K562 (cell line): ENCODE results near the gene CHCHD1. TPM values are rescaled to one million over a fixed set of nuclear protein-coding genes. Genes with fewer than 3 reads are reported as not detected.

ENCODE experiments used
- CXXC5 ChIP-seq: fragments of 250-450 bp; sonication (Bioruptor Pico); IDR thresholded peaks from 2 replicates; pipeline ENCODE4 v1.8.0; 2022; ENCODE audit warnings: inconsistent platforms, mild to moderate bottlenecking, moderate library complexity
- DACH1 ChIP-seq: fragments of 450-650 bp; IDR thresholded peaks from 2 replicates; pipeline ENCODE4 v1.6.1; 2018; ENCODE audit not compliant: partially characterized antibody
- ETV6 ChIP-seq, 3 experiments: fragments of 150-350 bp in 1 of 3; sonication (generic) in 1 of 3; formaldehyde crosslinking in 1 of 3; IDR thresholded peaks; 2 replicates each; pipeline versions ENCODE4 v1.6.1 to v1.8.0; 2014 to 2022; ENCODE audit warnings: borderline replicate concordance in 2 of 3, low read depth in 2 of 3, antibody characterized with exemption in 1 of 3, low read length in 1 of 3, mild to moderate bottlenecking in 1 of 3, missing genetic modification reagents in 1 of 3
- PHF8 ChIP-seq: fragments of 200-600 bp; sonication (generic); IDR thresholded peaks from 2 replicates; pipeline ENCODE4 v1.6.1; 2012; ENCODE audit warnings: mixed run types, mild to moderate bottlenecking, inconsistent platforms, low read length, moderate library complexity, borderline replicate concordance
- POLR2G ChIP-seq: fragments of 200-400 bp; formaldehyde crosslinking; IDR thresholded peaks from 2 replicates; pipeline ENCODE4 v1.6.1; 2017; ENCODE audit warnings: low read depth, mild to moderate bottlenecking, antibody characterized with exemption, low read length, moderate library complexity
- RFX7 ChIP-seq: fragments of 250-450 bp; sonication (Bioruptor Pico); IDR thresholded peaks from 2 replicates; pipeline ENCODE4 v1.5.1; 2021; ENCODE audit warnings: mild to moderate bottlenecking
- SAP30 ChIP-seq: fragments of 200-600 bp; sonication (generic); IDR thresholded peaks from 2 replicates; pipeline ENCODE4 v1.6.1; 2012; ENCODE audit warnings: borderline replicate concordance, low read depth, mild to moderate bottlenecking, moderate library complexity, low read length, control low read depth, inconsistent platforms; ENCODE audit not compliant: insufficient read depth, poor library complexity, severe bottlenecking
- SIN3A ChIP-seq, 2 experiments: fragments of 150-350 bp in 1 of 2; IDR thresholded peaks; 2 replicates each; pipeline ENCODE4 v1.6.1; 2011 to 2016; ENCODE audit warnings: borderline replicate concordance in 2 of 2, low read depth in 2 of 2, low read length in 2 of 2, mild to moderate bottlenecking in 2 of 2, moderate library complexity in 2 of 2; ENCODE audit not compliant: control insufficient read depth in 1 of 2
- SREBF2 ChIP-seq: sonication (generic); formaldehyde crosslinking; IDR thresholded peaks from 2 replicates; pipeline ENCODE4 v1.4.0; 2020; ENCODE audit warnings: mild to moderate bottlenecking, missing genetic modification reagents
- ZNF12 ChIP-seq: sonication (generic); formaldehyde crosslinking; IDR thresholded peaks from 2 replicates; pipeline ENCODE4 v1.4.0; 2020; ENCODE audit warnings: mild to moderate bottlenecking, missing genetic modification reagents
- polyA plus RNA-seq, 8 experiments: library from polyadenylated mRNA; depleted of rRNA in 4 of 8; stranded (reverse) in 5 of 8; unstranded in 3 of 8; fragments of >200 nt; fragmentation: Nextera tagmentation in 2 of 8; fragmentation: Illumina TruSeq in 1 of 8; extraction: Ambion mirVana in 2 of 8; extraction: Trizol in 1 of 8; gene quantifications; 2 replicates each; pipeline versions ENCODE4 v1.2.1 to v1.2.3, GENCODE V29; 2011 to 2014; ENCODE audit warnings: inconsistent platforms in 1 of 8, missing spikeins in 1 of 8
- total RNA-seq, 7 experiments: library from RNA; depleted of rRNA in 6 of 7; stranded (reverse); fragments of >200 nt in 6 of 7; fragmentation: Illumina TruSeq in 2 of 7; extraction: Trizol in 2 of 7; gene quantifications; 2 replicates each; pipeline versions ENCODE4 v1.2.1 to v1.2.3, GENCODE V29; 2011 to 2021; ENCODE audit warnings: low replicate concordance in 1 of 7
- TF ChIP-seq, protein P1 (sequence below): fragments of 450-650 bp; formaldehyde crosslinking; conservative IDR thresholded peaks from 2 replicates; pipeline ENCODE4 v1.4.0; 2022; ENCODE audit warnings: mild to moderate bottlenecking, missing genetic modification characterization
- TF ChIP-seq, protein P2 (sequence below): sonication (generic); formaldehyde crosslinking; IDR thresholded peaks from 2 replicates; pipeline ENCODE4 v1.8.0; 2022; ENCODE audit warnings: missing genetic modification reagents, mild to moderate bottlenecking, moderate library complexity, borderline replicate concordance
- TF ChIP-seq, protein P3 (sequence below), 2 experiments: fragments of 450-650 bp; IDR thresholded peaks; 2 replicates each; pipeline ENCODE4 v1.6.1; 2018; ENCODE audit warnings: mild to moderate bottlenecking in 2 of 2, low read depth in 1 of 2; ENCODE audit not compliant: partially characterized antibody in 2 of 2
- TF ChIP-seq, protein P4 (sequence below): fragments of 250-450 bp; sonication (Bioruptor Pico); IDR thresholded peaks from 2 replicates; pipeline ENCODE4 v1.8.0; 2021; ENCODE audit warnings: borderline replicate concordance, mild to moderate bottlenecking, moderate library complexity; ENCODE audit not compliant: poor library complexity, severe bottlenecking
- TF ChIP-seq, protein P5 (sequence below), 2 experiments: IDR thresholded peaks; 2 replicates each; pipeline ENCODE4 v1.6.1; 2011; ENCODE audit warnings: borderline replicate concordance in 1 of 2, control low read depth in 1 of 2, low read depth in 1 of 2, low read length in 1 of 2, mild to moderate bottlenecking in 1 of 2, mixed read lengths in 1 of 2, moderate library complexity in 1 of 2; ENCODE audit not compliant: insufficient read depth in 1 of 2, insufficient read length in 1 of 2, poor library complexity in 1 of 2, severe bottlenecking in 1 of 2; ENCODE audit errors: extremely low read depth in 1 of 2

CHCHD1 gene
- total and polyA plus RNA-seq, 9 of the 15 experiments (the other 6 are each of a cell fraction or from before 2014, with no cell fraction given), result 52.9 to 126 (median 83.4) TPM

DNA sequence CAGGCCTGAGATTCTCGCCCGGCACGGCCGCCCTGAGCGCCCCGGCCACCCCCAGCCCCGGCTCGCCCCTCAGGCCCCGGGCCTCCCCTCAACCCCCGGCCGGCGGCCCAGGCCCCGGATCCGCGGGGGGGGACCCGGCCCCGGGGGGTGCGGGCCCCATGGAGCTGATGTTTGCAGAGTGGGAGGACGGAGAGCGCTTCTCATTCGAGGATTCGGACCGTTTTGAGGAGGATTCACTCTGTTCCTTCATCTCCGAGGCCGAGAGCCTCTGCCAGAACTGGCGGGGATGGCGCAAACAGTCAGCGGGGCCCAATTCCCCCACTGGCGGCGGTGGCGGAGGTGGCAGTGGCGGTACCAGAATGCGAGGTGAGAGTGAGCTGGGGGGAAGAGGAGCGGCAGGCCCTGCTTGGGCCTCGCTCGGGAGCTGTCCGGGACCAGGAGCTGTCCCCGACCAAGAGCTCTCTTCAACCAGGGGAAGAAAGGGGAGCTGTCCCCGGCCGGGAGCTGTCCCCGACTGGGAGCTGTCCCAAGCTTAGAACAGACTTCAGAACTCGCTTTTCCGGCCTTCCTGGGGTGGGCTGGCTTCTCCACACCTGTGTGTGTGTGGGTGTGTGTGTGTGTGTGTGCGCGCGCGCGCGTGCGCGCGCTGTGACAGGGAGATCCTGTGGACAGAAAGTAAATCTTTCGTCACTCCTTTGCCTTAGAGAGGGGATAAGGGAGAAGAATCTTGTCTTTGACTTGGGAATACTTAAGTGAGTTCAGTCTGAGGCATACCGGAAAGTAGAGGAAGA is 4.1 kb downstream of the CHCHD1 start (continued):
- TF ChIP-seq, protein P1, sequence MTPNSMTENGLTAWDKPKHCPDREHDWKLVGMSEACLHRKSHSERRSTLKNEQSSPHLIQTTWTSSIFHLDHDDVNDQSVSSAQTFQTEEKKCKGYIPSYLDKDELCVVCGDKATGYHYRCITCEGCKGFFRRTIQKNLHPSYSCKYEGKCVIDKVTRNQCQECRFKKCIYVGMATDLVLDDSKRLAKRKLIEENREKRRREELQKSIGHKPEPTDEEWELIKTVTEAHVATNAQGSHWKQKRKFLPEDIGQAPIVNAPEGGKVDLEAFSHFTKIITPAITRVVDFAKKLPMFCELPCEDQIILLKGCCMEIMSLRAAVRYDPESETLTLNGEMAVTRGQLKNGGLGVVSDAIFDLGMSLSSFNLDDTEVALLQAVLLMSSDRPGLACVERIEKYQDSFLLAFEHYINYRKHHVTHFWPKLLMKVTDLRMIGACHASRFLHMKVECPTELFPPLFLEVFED, result no peak
- TF ChIP-seq, protein P2, sequence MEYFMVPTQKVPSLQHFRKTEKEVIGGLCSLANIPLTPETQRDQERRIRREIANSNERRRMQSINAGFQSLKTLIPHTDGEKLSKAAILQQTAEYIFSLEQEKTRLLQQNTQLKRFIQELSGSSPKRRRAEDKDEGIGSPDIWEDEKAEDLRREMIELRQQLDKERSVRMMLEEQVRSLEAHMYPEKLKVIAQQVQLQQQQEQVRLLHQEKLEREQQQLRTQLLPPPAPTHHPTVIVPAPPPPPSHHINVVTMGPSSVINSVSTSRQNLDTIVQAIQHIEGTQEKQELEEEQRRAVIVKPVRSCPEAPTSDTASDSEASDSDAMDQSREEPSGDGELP (CRISPR knock-in tag), result peak; percentile 13
- TF ChIP-seq SREBF2 (no peak), DACH1 (no peak), ETV6 (IDR thresholded peaks at IDR 0.05; ENCODE audit: borderline replicate concordance in 1 of 2, low read depth in 2 of 2, low read length in 1 of 2) (0 out of 4 replicates have a peak, but pooled peaks of 1 of the 2 experiments have one; percentile 4), ETV6 (CRISPR knock-in tag; IDR thresholded peaks at IDR 0.05; ENCODE audit: borderline replicate concordance) (no peak), POLR2G (peak; percentile 31; the same call in 1 of the 2 replicates), SAP30 (peak; percentile 80), RFX7 (CRISPR knock-in tag) (no peak), SIN3A (IDR thresholded peaks at IDR 0.05; ENCODE audit: borderline replicate concordance in 2 of 2, control insufficient read depth in 1 of 2, low read depth in 2 of 2, low read length in 2 of 2) (peak; percentile 14 to 96; a peak in 1 of 4 replicates), PHF8 (peak; percentile 38; the same call in 1 of the 2 replicates), ZNF12 (CRISPR knock-in tag) (peak; percentile 33), CXXC5 (CRISPR knock-in tag) (peak; percentile 6; the same call in 1 of the 2 replicates)
- TF ChIP-seq, protein P3, sequence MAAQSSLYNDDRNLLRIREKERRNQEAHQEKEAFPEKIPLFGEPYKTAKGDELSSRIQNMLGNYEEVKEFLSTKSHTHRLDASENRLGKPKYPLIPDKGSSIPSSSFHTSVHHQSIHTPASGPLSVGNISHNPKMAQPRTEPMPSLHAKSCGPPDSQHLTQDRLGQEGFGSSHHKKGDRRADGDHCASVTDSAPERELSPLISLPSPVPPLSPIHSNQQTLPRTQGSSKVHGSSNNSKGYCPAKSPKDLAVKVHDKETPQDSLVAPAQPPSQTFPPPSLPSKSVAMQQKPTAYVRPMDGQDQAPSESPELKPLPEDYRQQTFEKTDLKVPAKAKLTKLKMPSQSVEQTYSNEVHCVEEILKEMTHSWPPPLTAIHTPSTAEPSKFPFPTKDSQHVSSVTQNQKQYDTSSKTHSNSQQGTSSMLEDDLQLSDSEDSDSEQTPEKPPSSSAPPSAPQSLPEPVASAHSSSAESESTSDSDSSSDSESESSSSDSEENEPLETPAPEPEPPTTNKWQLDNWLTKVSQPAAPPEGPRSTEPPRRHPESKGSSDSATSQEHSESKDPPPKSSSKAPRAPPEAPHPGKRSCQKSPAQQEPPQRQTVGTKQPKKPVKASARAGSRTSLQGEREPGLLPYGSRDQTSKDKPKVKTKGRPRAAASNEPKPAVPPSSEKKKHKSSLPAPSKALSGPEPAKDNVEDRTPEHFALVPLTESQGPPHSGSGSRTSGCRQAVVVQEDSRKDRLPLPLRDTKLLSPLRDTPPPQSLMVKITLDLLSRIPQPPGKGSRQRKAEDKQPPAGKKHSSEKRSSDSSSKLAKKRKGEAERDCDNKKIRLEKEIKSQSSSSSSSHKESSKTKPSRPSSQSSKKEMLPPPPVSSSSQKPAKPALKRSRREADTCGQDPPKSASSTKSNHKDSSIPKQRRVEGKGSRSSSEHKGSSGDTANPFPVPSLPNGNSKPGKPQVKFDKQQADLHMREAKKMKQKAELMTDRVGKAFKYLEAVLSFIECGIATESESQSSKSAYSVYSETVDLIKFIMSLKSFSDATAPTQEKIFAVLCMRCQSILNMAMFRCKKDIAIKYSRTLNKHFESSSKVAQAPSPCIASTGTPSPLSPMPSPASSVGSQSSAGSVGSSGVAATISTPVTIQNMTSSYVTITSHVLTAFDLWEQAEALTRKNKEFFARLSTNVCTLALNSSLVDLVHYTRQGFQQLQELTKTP (IDR thresholded peaks at IDR 0.05; ENCODE audit: low read depth in 1 of 2, partially characterized antibody in 2 of 2), result peak in 1 of 2 experiments; percentile 90
- TF ChIP-seq, protein P4, sequence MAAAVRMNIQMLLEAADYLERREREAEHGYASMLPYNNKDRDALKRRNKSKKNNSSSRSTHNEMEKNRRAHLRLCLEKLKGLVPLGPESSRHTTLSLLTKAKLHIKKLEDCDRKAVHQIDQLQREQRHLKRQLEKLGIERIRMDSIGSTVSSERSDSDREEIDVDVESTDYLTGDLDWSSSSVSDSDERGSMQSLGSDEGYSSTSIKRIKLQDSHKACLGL (CRISPR knock-in tag), result no peak
- TF ChIP-seq, protein P5, sequence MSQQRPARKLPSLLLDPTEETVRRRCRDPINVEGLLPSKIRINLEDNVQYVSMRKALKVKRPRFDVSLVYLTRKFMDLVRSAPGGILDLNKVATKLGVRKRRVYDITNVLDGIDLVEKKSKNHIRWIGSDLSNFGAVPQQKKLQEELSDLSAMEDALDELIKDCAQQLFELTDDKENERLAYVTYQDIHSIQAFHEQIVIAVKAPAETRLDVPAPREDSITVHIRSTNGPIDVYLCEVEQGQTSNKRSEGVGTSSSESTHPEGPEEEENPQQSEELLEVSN (IDR thresholded peaks at IDR 0.05; ENCODE audit: borderline replicate concordance in 1 of 2, extremely low read depth in 1 of 2, insufficient read depth in 1 of 2, insufficient read length in 1 of 2, low read depth in 1 of 2, low read length in 1 of 2, poor library complexity in 1 of 2, severe bottlenecking in 1 of 2), result peak in 1 of 2 experiments; percentile 2
